NCI-H1417 treated with DMSO at 0.1 percent for 48 hours (cell line): ENCODE data around the gene TEX13B.
"Not testable (repeated sequence)": the region's sequence is repeated elsewhere in the genome, so short reads cannot be mapped to it uniquely, and the experiment has no call there.

Source experiments
- DNase-seq: peaks from one replicate; lab custom pipeline; 2025; lab: John Stamatoyannopoulos, UW

The TEX13B gene

GRCh38 chrX:107982356-107982755 lies at the start of gene TEX13B:
TSS of gene TEX13B (minus strand) at chrX:107982370. CDS start at chrX:107982127, 243 bp downstream.
- no peak for DNase-seq

- DNase-seq: no peak
Measured at GRCh38 chrX:108029928-108030711, 48.0 kb upstream of the TEX13B start.

- no peak for DNase-seq
Measured at GRCh38 chrX:108028854-108029253, 46.7 kb upstream of the TEX13B start.

- DNase-seq: no peak
Measured at GRCh38 chrX:108025954-108026600, 43.9 kb upstream of the TEX13B start.

GRCh38 chrX:108025376-108025775 lies 43.2 kb upstream of the TEX13B start:
- DNase-seq: no peak

- no peak for DNase-seq
Measured at GRCh38 chrX:108022491-108023089, 40.4 kb upstream of the TEX13B start.

GRCh38 chrX:108020631-108021030 lies 38.5 kb upstream of the TEX13B start:
- DNase-seq: no peak

- DNase-seq: no peak
Measured at GRCh38 chrX:108019382-108019875, 37.3 kb upstream of the TEX13B start.

- no peak for DNase-seq
Measured at GRCh38 chrX:108018656-108019381, 36.6 kb upstream of the TEX13B start.

- no peak for DNase-seq
Measured at GRCh38 chrX:108001218-108001814, 19.1 kb upstream of the TEX13B start.

- no peak for DNase-seq
Measured at GRCh38 chrX:108000751-108001150, 18.6 kb upstream of the TEX13B start.

- DNase-seq: no peak
Measured at GRCh38 chrX:107996124-107996523, 14.0 kb upstream of the TEX13B start.

- DNase-seq: no peak
Measured at GRCh38 chrX:107985033-107985432, 2.9 kb upstream of the TEX13B start.

- DNase-seq: no peak
Measured at GRCh38 chrX:107979534-107979933, 2.6 kb downstream of the TEX13B start.

- DNase-seq: no peak
Measured at GRCh38 chrX:107978707-107979307, 3.4 kb downstream of the TEX13B start.

GRCh38 chrX:107978071-107978470 lies 4.1 kb downstream of the TEX13B start:
- DNase-seq: no peak

- no peak for DNase-seq
Measured at GRCh38 chrX:107971636-107972035, 10.5 kb downstream of the TEX13B start.

- DNase-seq: no peak
Measured at GRCh38 chrX:107970073-107970472, 12.1 kb downstream of the TEX13B start.

GRCh38 chrX:107968623-107969022 lies 13.5 kb downstream of the TEX13B start:
- DNase-seq: no peak

- DNase-seq: not testable (repeated sequence)
Measured at GRCh38 chrX:107955337-107955736, 26.8 kb downstream of the TEX13B start.

- no peak for DNase-seq
Measured at GRCh38 chrX:107940095-107940494, 42.1 kb downstream of the TEX13B start.

GRCh38 chrX:107936434-107936730 lies 45.8 kb downstream of the TEX13B start:
- no peak for DNase-seq
